GM18909 (cell line): ENCODE measurements around the gene REEP6.
"Not testable (repeated sequence)": the region's sequence is repeated elsewhere in the genome, so short reads cannot be mapped to it uniquely, and the experiment has no call there.

ENCODE experiments used
- ATAC-seq: cut with Tn5 transposase; IDR thresholded peaks from one replicate; pipeline ENCODE4 v1.9.1; 2021; ENCODE audit warnings: mild to moderate bottlenecking; ENCODE audit not compliant: unreplicated experiment, poor library complexity

The REEP6 gene

GRCh38 chr19:1522061-1522460, 31.1 kb downstream of the REEP6 start:
- ATAC-seq: no peak

GRCh38 chr19:1522838-1523237, 31.9 kb downstream of the REEP6 start:
- no peak for ATAC-seq

GRCh38 chr19:1523412-1524286, 32.7 kb downstream of the REEP6 start, which contains the start of gene PLK5:
PLK5 (plus strand) TSS chr19:1524077; CDS start chr19:1526997, 2,920 bp downstream.
- ATAC-seq: no peak

- no peak for ATAC-seq
Measured at GRCh38 chr19:1524287-1524971, 33.4 kb downstream of the REEP6 start.

GRCh38 chr19:1524972-1525325, 34.0 kb downstream of the REEP6 start:
- no peak for ATAC-seq

- ATAC-seq: no peak
Measured at GRCh38 chr19:1525343-1525742, 34.4 kb downstream of the REEP6 start.

- no peak for ATAC-seq
Measured at GRCh38 chr19:1526066-1526778, 35.2 kb downstream of the REEP6 start.

- ATAC-seq: no peak
Measured at GRCh38 chr19:1526979-1527649, 36.1 kb downstream of the REEP6 start.

- ATAC-seq: no peak
Measured at GRCh38 chr19:1527650-1528309, 36.8 kb downstream of the REEP6 start.

GRCh38 chr19:1528596-1529429, 37.8 kb downstream of the REEP6 start:
- ATAC-seq: no peak

- ATAC-seq: no peak
Measured at GRCh38 chr19:1529430-1529816, 38.4 kb downstream of the REEP6 start.

- ATAC-seq: not testable (repeated sequence)
Measured at GRCh38 chr19:1530856-1531255, 39.9 kb downstream of the REEP6 start.

GRCh38 chr19:1531587-1531986, 40.6 kb downstream of the REEP6 start:
- ATAC-seq: no peak

GRCh38 chr19:1532003-1532402, 41.0 kb downstream of the REEP6 start:
- ATAC-seq: no peak

- ATAC-seq: no peak
Measured at GRCh38 chr19:1533510-1534150, 42.6 kb downstream of the REEP6 start.

- ATAC-seq: no peak
Measured at GRCh38 chr19:1534972-1535371, 44.0 kb downstream of the REEP6 start.

- not testable (repeated sequence) for ATAC-seq
Measured at GRCh38 chr19:1535699-1536098, 44.7 kb downstream of the REEP6 start.

GRCh38 chr19:1538978-1539377, 48.0 kb downstream of the REEP6 start:
- ATAC-seq: no peak

GRCh38 chr19:1539749-1540148, 48.8 kb downstream of the REEP6 start:
- ATAC-seq: not testable (repeated sequence)
